T-helper 1 cell treated with Interleukin-12 subunit alpha and Interleukin-12 subunit beta and Interleukin-4 antibody, amounts not matched to agents 30 μg/mL and 1 μg/mL, for 36 hours (primary cell): ENCODE results near the gene HECW1.
"Not testable (repeated sequence)": the region's sequence is repeated elsewhere in the genome, so short reads cannot be mapped to it uniquely, and the experiment has no call there.

Experiments used
- H3K27ac Mint-ChIP-seq: one replicate; pipeline ENCODE4 v1.8.0; 2021; ENCODE audit warnings: mild to moderate bottlenecking, mixed read lengths
- H3K27me3 Mint-ChIP-seq: one replicate; pipeline ENCODE4 v1.8.0; 2021; ENCODE audit warnings: low read depth, mixed read lengths
- H3K36me3 Mint-ChIP-seq: one replicate; pipeline ENCODE4 v1.8.0; 2021; ENCODE audit warnings: low read depth, mixed read lengths
- H3K4me1 Mint-ChIP-seq: one replicate; pipeline ENCODE4 v1.8.0; 2021; ENCODE audit warnings: low read depth, mixed read lengths
- H3K4me3 Mint-ChIP-seq: one replicate; pipeline ENCODE4 v1.8.0; 2021; ENCODE audit warnings: mild to moderate bottlenecking, moderate library complexity, mixed read lengths
- H3K9me3 Mint-ChIP-seq: one replicate; pipeline ENCODE4 v1.8.0; 2021; ENCODE audit warnings: mixed read lengths

Gene HECW1

DNA sequence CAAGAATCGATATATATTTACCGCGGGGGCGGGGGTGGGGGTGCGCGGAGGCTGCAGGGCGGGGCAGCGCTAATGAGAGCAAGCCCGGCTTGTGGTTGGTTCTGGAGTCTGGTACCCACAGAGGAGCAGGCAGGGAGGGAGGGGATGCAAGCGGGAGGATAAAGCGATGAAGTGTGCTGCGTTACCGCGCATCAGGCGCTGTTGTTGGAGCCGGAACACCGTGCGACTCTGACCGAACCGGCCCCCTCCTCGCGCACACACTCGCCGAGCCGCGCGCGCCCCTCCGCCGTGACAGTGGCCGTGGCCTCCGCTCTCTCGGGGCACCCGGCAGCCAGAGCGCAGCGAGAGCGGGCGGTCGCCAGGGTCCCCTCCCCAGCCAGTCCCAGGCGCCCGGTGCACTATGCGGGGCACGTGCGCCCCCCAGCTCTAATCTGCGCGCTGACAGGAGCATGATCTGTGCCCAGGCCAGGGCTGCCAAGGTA lies at the start of gene HECW1:
Gene HECW1 (plus strand): TSS at position 189 of the 482 bp plus-strand sequence. CDS start 131,259 bp downstream, outside the sequence.
- Mint-ChIP-seq H3K4me3 (peak within 1 kb of the TSS; percentile 50), H3K27ac (no peak within 1 kb of the TSS), H3K36me3 (no peaks in the 10 kb centered on the region), H3K4me1 (peaks cover 8% of the 10 kb centered on the region), H3K9me3 (no peaks in the 10 kb centered on the region), H3K27me3 (peaks cover 77% of the 10 kb centered on the region)

DNA sequence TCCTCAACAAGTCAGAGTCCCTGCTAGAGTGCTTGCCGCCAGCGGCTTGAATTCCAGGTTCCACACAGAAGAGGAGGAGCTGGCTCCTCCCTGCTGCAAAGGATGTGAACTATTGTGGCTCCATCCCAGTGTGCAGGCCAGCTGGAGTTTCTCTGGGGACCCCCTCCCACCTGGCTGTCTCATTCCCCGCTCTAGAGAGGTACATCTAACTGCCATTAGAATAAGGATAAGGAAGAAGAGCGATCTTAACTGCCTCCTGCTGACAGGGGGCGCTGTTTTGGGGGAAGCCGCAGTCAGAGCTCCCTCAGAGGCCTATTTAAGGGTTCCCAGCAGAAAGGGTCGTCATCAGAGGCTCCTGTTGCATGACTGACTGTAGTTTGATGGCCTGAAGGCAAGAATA lies 40.8 kb upstream of the HECW1 start:
- H3K4me3 Mint-ChIP-seq = no peak overlapping the region
- peaks cover 5% of the 10 kb centered on the region for H3K9me3 Mint-ChIP-seq
- H3K36me3 Mint-ChIP-seq = peaks cover 4% of the 10 kb centered on the region
- peaks cover 19% of the 10 kb centered on the region for H3K4me1 Mint-ChIP-seq
- peaks cover 8% of the 10 kb centered on the region for H3K27me3 Mint-ChIP-seq
- H3K27ac Mint-ChIP-seq = no peak overlapping the region

DNA sequence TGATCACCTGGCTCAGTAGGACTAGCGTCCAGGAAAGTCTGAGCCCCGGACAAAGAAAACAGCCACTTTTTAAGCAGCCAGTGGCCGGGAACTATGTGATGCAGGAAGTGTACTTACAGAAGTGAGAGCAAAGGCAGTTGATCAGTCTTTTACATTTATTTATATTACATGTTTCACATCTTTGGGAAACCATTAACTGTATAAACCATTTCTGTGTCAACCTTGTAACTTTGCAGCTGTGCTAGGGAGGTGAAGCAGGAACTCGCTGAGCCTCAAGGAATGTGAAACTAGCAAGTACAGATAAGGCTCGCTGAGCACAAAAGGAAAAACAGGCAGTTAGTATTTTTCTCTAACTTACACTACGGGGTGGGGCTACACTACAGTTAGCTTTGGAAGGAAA lies 39.9 kb upstream of the HECW1 start:
- H3K27ac Mint-ChIP-seq = peak overlapping the region; percentile 52
- peaks cover 9% of the 10 kb centered on the region for H3K9me3 Mint-ChIP-seq
- H3K27me3 Mint-ChIP-seq = peaks cover 8% of the 10 kb centered on the region
- peaks cover 4% of the 10 kb centered on the region for H3K36me3 Mint-ChIP-seq
- H3K4me1 Mint-ChIP-seq = peaks cover 25% of the 10 kb centered on the region
- H3K4me3 Mint-ChIP-seq = no peak overlapping the region

DNA sequence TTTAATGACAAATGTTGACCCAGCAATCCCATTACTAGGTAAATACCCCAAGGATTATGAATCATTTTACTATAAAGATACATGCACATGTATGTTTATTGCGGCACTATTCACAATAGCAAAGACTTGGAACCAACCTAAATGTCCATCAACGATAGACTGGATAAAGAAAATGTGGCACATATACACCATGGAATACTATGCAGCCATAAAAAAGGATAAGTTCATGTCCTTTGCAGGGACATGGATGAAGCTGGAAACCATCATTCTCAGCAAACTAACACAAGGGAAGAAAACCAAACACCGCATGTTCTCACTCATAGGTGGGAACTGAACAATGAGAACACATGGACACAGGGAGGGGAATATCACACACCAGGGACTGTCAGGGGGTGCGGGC lies 38.6 kb upstream of the HECW1 start:
- peaks cover 25% of the 10 kb centered on the region for H3K4me1 Mint-ChIP-seq
- H3K36me3 Mint-ChIP-seq, H3K9me3 Mint-ChIP-seq, H3K4me3 Mint-ChIP-seq, H3K27ac Mint-ChIP-seq, H3K27me3 Mint-ChIP-seq: not testable (repeated sequence)

DNA sequence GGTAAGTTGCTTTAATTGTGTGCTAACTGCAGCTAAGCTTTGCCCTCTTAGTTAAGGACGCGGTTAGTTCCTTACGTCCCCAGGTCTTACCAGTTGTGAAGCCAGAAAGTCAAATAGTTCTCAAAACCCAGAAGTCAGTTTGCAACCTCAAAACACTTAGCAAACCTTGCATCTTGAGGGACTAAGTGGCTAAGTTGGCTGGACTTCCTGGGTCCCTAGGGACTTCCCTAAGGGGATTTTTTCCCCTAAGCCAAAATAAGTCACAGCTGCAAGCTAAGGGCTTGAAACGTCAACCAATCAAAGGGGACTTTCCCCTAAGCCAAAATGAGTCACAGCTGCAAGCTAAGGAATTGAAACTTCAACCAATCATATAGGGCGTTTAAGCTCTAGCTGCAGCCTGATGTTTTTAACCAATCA lies 36.2 kb upstream of the HECW1 start:
- Mint-ChIP-seq H3K4me1 (peaks cover 25% of the 10 kb centered on the region), H3K27ac (peak overlapping the region; percentile 70), H3K27me3 (peaks cover 14% of the 10 kb centered on the region)

DNA sequence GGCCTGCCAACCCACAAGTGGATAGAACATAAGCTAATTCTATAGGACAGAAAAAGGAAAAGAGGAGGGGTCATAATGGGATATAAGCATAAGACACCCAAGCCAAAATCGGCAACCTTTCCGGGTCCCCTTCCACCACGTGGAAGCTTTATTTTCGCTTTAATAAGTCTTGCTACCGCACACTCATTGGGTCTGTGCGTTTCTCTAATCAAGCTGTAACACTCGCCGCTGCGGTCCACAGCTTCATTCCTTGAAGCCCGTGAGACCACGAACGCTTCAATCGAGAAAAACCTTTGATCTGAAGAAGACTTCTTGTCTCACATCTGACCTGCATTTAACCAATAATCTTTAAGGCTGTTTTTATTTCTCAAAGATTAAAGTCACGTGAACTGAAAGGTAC lies 35.8 kb upstream of the HECW1 start:
- Mint-ChIP-seq H3K27ac (no peak overlapping the region), H3K4me3 (no peak overlapping the region), H3K27me3 (peaks cover 14% of the 10 kb centered on the region)

More for the DNA sequence above, 36.2 kb upstream of the HECW1 start:
- Mint-ChIP-seq H3K36me3 (peaks cover 6% of the 10 kb centered on the region), H3K9me3 (peaks cover 13% of the 10 kb centered on the region), H3K4me3 (no peak overlapping the region)

DNA sequence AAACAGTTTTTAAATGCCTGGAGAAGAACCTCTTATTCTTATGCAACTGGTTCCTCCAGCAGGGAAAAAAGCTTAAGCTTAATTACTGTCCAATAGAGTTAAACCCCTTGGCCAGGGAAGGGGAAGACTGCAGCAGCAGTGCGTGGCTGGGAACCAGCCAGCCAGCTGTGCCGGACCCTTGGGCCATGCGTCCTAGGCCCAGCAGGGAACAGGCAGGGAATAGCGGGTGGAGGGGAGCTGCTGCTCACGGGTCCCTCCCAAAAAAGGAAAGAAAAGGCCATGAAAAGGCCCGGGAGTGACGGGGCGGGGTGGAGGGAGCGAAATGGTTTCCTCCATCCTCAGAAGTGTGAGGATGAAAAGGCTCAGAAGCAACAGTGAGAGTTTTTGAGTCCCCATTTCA lies 35.2 kb upstream of the HECW1 start:
- Mint-ChIP-seq H3K27me3 (peaks cover 14% of the 10 kb centered on the region), H3K4me3 (no peak overlapping the region), H3K27ac (no peak overlapping the region), H3K9me3 (peaks cover 13% of the 10 kb centered on the region), H3K36me3 (peaks cover 6% of the 10 kb centered on the region), H3K4me1 (peaks cover 18% of the 10 kb centered on the region)

More for the DNA sequence above, 35.8 kb upstream of the HECW1 start:
- Mint-ChIP-seq H3K36me3 (peaks cover 6% of the 10 kb centered on the region), H3K9me3 (peaks cover 13% of the 10 kb centered on the region), H3K4me1 (peaks cover 23% of the 10 kb centered on the region)

DNA sequence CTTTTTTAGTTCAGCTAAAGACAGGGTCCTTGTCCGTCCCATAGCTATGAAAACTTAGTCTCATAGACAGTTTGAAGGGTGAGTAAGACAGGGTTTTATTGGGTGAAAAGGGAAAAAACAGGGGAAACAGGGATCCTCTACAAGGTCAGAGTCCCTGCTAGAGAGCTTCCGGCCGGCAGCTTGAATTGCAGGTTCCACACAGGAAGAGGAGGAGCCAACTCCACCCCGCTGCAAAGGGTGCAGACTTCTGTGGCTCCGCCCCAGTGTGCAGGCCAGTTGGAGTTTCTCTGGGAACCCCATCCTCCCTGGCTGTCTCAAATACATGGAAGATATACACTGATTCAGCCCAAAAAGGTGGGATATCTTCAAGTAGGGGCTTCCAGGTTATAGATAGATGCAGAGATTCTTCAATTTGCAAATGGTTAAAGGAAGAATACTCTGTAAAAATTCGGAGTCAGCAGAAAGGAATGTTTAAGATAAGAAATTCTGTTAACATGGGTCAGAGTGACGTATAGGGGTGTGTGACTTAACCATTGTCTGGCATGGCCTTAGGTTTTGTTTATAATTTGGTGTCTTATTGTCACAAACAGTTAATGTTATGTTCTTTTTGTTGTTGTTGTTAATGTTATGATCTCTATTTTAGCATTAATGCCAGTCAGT lies 34.6 kb upstream of the HECW1 start:
- Mint-ChIP-seq H3K27ac (no peak overlapping the region), H3K9me3 (peaks cover 13% of the 10 kb centered on the region), H3K4me3 (no peak overlapping the region)

DNA sequence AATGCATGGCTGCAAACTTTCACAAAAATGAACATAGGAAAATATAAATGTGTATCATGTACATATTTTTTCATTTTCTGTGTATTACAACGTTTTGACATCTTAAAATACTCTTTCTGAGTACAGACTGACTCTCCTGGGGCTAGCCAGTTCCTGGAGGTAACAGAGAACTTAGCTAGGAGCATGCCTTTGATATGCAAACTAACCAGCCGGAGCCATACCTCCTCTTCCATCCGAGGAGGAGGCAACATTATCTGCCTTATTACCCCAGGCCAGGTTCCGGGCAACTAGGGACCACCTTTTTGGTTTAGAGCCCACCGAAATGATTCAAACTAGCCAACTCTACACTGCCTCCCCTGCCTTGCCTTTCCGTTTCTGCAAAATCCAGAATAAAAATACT lies 33.7 kb upstream of the HECW1 start:
- Mint-ChIP-seq H3K9me3 (peaks cover 13% of the 10 kb centered on the region), H3K4me1 (peaks cover 9% of the 10 kb centered on the region), H3K36me3 (peaks cover 6% of the 10 kb centered on the region), H3K4me3 (no peak overlapping the region), H3K27ac (no peak overlapping the region), H3K27me3 (peaks cover 18% of the 10 kb centered on the region)

More for the DNA sequence above, 34.6 kb upstream of the HECW1 start:
- Mint-ChIP-seq H3K4me1 (peaks cover 13% of the 10 kb centered on the region), H3K36me3 (peaks cover 6% of the 10 kb centered on the region), H3K27me3 (peaks cover 14% of the 10 kb centered on the region)

DNA sequence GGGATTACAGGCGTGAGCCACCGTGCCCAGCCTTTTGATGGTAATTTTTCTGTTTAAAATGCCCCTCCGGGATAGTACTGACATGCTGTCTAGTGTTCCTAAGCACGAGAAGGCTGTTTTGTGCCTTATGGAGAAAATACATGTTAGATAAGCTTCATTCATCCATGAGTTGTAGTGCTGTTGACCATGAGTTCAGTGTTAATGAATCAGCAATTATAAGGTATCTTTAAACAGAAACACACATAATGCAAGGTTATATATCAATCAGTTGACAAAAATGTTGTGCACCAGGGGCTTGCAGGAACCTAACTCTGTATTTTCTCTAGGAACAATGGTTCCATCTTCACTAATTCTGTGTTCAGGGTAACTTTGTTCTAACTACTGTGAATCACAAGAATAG lies 30.8 kb upstream of the HECW1 start:
- Mint-ChIP-seq H3K27ac (no peak overlapping the region), H3K4me3 (no peak overlapping the region), H3K9me3 (peaks cover 8% of the 10 kb centered on the region), H3K4me1 (peaks cover 6% of the 10 kb centered on the region), H3K36me3 (peaks cover 2% of the 10 kb centered on the region), H3K27me3 (peaks cover 43% of the 10 kb centered on the region)

DNA sequence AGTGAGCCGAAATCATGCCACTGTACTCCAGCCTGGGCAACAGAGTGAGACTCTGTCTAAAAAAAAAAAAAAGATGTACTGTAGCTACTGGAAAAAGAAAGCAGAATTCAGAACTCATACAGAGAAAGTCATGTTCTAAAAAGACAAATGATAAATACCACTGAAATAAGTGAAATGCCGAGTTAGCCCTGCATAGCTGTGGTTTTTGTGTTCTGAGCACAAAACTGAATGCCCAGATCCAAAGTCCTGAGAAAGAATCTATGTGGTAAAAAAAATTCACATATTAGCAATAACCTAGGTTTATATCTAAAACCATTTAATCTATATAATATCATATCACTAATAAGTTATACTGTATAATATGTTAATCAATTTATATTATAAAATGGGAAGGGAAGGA lies 29.3 kb upstream of the HECW1 start:
- Mint-ChIP-seq H3K4me1 (no peaks in the 10 kb centered on the region), H3K27ac (no peak overlapping the region), H3K4me3 (no peak overlapping the region), H3K9me3 (peaks cover 4% of the 10 kb centered on the region), H3K36me3 (peaks cover 2% of the 10 kb centered on the region), H3K27me3 (peaks cover 53% of the 10 kb centered on the region)

DNA sequence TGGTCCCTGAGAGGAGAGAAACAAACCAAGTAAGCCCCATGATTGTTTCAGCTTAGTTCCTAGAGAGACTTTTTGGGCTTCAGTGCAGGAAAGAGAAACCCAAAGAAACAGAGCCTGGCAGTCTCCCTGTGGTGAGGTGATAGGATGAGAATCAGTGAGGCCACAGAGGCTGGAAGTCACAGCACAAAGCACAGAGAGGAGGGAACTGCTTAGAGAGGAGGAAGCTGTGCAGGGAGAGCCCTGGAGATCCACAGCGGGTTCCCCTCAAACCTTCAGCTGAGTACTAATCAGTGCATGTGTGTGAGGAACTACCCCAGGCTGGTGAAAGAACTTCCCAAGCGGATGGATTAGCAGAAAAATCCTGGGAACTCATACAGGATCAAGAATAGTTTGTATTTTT lies 27.4 kb upstream of the HECW1 start:
- peaks cover 54% of the 10 kb centered on the region for H3K27me3 Mint-ChIP-seq
- H3K4me1 Mint-ChIP-seq = no peaks in the 10 kb centered on the region
- H3K4me3 Mint-ChIP-seq = no peak overlapping the region
- H3K9me3 Mint-ChIP-seq = no peaks in the 10 kb centered on the region
- H3K27ac Mint-ChIP-seq = no peak overlapping the region
- H3K36me3 Mint-ChIP-seq = no peaks in the 10 kb centered on the region

DNA sequence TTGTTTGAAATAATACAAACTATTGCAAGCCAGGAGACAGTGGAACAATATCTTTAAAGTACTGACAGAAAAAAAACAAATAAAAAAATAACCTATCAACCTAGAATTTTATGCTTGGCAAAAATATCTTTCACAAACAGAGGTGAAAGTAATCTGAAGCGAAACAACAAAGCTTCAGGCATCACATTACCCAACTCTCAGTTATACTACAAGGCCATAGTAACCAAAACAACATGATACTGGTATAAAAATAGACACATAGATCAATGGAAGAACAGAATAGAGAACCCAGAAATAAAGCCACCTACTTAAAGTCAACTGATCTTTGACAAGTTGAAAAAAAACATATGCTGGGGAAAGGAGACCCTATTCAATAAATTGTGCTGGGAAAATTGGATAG lies 26.5 kb upstream of the HECW1 start:
- Mint-ChIP-seq H3K27me3 (peaks cover 54% of the 10 kb centered on the region), H3K9me3 (no peaks in the 10 kb centered on the region), H3K4me1 (no peaks in the 10 kb centered on the region), H3K4me3 (no peak overlapping the region), H3K27ac (no peak overlapping the region), H3K36me3 (no peaks in the 10 kb centered on the region)

DNA sequence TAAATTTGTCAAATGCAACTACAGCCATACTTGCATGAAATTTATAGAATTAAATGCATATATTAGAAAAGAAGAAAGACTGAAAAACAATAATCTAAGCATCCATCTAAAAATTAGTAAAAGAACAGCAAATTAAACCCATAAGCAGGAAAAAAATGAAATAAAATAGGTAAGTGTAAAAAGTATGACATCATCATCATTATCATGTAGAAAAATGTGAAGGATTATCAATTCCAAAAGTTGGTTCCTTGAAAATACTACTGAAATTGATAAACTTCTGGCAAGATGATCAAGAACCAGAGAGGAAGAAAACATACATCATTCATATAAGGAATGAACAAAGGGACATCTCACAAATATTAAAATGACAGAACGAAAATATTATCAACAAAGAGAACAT lies 19.6 kb upstream of the HECW1 start:
- Mint-ChIP-seq H3K36me3 (no peaks in the 10 kb centered on the region), H3K27me3 (peaks cover 27% of the 10 kb centered on the region), H3K9me3 (no peaks in the 10 kb centered on the region), H3K27ac (no peak overlapping the region), H3K4me3 (no peak overlapping the region), H3K4me1 (no peaks in the 10 kb centered on the region)

DNA sequence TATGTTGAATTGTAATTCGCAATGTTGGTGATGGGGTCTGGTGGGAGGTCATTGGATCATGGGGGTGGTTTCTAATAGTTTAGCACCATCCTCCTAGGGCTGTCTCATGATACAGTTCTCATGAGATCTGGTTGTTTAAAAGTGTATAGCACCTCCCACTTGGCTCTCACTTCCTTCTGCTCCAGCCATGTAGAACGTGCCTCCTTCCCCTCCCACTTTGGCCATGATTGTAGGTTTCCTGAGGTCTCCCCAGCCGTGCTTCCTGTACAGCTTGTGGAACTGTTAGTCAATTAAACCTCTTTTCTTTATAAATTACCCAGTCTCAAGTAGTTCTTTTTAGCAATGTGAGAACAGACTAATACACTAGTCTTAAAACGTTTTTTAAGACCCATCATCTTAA lies 15.6 kb upstream of the HECW1 start:
- Mint-ChIP-seq H3K27me3 (peaks cover 16% of the 10 kb centered on the region), H3K4me1 (no peaks in the 10 kb centered on the region), H3K27ac (no peak overlapping the region), H3K9me3 (no peaks in the 10 kb centered on the region), H3K4me3 (no peak overlapping the region), H3K36me3 (no peaks in the 10 kb centered on the region)
